22Rv1 (cell line): ENCODE measurements around the gene MAVS.

Source experiments
- H3K27ac ChIP-seq: fragments of 450-650 bp; 2 replicates; pipeline ENCODE4 v1.5.1; 2017
- ZFX ChIP-seq: fragments of 450-650 bp; IDR thresholded peaks from 2 replicates; pipeline ENCODE4 v1.6.1; 2017; ENCODE audit warnings: antibody characterized with exemption, borderline replicate concordance
- TF ChIP-seq, protein P1 (sequence below): fragments of 450-650 bp; IDR thresholded peaks from 2 replicates; pipeline ENCODE4 v1.5.1; 2017; ENCODE audit warnings: mild to moderate bottlenecking

The MAVS gene

DNA sequence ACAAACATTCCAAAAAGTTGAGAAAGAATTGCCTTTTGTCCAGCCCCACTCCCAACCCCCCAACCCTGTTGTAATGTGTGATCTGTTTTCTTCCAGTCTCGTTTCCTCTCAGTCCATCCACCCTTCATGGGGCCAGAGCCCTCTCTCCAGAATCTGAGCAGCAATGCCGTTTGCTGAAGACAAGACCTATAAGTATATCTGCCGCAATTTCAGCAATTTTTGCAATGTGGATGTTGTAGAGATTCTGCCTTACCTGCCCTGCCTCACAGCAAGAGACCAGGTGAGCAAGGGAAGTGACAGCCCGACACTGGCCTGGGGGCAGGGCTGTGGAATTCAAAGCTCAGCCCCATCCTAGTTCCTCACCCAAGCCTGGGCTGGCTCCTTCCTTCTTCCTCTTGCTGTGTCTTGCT lies 7.8 kb downstream of the MAVS start:
- TF ChIP-seq ZFX: no peak
- TF ChIP-seq, protein P1, sequence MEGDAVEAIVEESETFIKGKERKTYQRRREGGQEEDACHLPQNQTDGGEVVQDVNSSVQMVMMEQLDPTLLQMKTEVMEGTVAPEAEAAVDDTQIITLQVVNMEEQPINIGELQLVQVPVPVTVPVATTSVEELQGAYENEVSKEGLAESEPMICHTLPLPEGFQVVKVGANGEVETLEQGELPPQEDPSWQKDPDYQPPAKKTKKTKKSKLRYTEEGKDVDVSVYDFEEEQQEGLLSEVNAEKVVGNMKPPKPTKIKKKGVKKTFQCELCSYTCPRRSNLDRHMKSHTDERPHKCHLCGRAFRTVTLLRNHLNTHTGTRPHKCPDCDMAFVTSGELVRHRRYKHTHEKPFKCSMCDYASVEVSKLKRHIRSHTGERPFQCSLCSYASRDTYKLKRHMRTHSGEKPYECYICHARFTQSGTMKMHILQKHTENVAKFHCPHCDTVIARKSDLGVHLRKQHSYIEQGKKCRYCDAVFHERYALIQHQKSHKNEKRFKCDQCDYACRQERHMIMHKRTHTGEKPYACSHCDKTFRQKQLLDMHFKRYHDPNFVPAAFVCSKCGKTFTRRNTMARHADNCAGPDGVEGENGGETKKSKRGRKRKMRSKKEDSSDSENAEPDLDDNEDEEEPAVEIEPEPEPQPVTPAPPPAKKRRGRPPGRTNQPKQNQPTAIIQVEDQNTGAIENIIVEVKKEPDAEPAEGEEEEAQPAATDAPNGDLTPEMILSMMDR: no peak
- H3K27ac ChIP-seq: 0 out of 2 replicates have a peak overlapping the region, but pooled peaks have one; percentile 17

DNA sequence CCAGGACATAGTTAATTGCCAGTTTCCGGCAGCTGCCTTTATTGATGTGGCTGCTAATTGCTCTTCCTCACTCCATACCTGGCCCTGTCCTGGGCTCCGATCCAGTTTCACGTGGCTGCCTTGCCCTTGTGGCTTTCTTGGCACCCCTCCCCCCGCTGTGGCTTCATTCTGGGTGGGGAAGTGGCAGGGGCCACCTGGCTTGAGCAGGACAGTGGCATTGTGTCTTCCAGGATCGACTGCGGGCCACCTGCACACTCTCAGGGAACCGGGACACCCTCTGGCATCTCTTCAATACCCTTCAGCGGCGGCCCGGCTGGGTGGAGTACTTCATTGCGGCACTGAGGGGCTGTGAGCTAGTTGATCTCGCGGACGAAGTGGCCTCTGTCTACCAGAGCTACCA lies 10.8 kb downstream of the MAVS start:
- TF ChIP-seq, protein P1: no peak
- TF ChIP-seq ZFX: no peak
- no peak overlapping the region for H3K27ac ChIP-seq

DNA sequence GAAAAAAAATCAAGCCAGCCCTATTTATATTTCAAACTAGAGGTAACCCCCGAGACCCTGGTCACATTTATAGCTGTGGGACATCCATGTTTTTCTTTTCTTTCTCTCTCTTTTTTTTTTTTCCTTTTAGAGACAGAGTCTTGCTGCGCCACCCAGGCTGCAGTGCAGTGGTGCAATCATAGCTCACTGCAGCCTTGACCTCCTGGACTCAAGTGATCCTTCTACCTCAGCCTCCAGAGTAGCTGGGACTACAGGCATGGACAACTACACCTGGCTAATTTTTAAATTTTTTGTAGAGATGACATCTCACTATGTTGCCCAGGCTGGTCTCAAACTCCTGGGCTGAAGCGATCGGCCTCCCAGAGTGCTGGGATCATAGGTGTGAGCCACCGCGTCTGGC lies 12.1 kb downstream of the MAVS start:
- H3K27ac ChIP-seq: no peak overlapping the region
- no peak for TF ChIP-seq ZFX
- TF ChIP-seq, protein P1: no peak

DNA sequence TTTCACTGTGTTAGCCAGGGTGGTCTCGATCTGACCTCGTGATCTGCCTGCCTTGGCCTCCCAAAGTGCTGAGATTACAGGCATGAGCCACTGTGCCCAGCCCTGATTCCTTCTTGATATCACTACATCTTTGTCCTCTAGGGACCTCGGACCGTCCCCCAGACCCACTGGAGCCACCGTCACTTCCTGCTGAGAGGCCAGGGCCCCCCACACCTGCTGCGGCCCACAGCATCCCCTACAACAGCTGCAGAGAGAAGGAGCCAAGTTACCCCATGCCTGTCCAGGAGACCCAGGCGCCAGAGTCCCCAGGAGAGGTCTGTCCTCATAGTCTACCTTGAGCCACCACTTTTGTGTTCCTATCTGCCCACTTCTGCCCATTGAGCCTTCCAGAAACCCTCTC lies 14.6 kb downstream of the MAVS start:
- TF ChIP-seq ZFX: no peak
- TF ChIP-seq, protein P1: no peak
- no peak overlapping the region for H3K27ac ChIP-seq

DNA sequence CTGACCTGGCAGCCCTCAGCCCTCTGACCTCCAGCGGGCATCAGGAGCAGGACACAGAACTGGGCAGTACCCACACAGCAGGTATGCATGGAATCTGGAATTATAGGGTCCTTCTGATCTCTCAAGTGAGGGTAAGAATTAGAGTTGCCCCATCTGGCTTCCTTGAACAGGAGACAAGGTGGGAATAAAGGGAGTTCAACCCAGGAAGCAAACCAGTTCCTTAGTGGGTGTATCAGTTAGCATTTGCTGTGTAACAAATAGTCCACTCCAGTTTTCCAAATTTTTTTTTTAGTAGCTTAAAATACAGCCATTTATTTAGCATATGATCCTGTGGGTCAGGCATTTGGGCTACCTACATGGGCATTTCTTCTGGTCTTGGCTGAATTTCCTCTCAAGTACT lies 15.7 kb downstream of the MAVS start:
- TF ChIP-seq ZFX: no peak
- TF ChIP-seq, protein P1: no peak
- H3K27ac ChIP-seq: no peak overlapping the region

DNA sequence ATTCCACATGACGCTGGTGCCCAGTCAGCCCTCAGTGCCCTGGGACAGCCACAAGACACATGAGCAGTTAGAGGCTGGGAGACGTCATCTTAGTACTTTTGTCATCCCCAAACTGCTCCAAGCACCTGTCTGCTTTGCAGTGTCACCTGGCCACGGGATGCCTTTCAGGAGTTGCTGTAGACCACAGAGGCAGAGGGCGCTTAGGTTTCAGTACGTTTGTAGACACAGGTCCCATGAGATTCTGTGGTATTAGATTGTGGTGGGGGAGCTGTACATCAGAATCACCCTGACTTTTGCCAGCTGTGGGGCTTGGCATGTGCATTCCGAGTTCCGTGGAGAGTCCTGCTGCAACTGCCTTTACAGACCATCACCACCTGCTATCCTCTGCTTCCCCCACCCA lies 16.7 kb downstream of the MAVS start:
- no peak overlapping the region for H3K27ac ChIP-seq
- no peak for TF ChIP-seq ZFX
- TF ChIP-seq, protein P1: no peak

DNA sequence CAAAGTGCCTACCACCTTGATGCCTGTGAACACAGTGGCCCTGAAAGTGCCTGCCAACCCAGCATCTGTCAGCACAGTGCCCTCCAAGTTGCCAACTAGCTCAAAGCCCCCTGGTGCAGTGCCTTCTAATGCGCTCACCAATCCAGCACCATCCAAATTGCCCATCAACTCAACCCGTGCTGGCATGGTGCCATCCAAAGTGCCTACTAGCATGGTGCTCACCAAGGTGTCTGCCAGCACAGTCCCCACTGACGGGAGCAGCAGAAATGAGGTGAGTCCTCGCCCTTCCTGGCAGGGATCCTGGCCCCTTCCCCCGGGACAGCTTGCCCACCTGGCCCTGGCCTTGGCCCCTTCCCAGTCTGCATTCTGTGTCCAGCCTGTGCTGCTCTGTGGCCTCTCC lies 17.9 kb downstream of the MAVS start:
- TF ChIP-seq, protein P1: no peak
- TF ChIP-seq ZFX: no peak

More for the DNA sequence above, 17.9 kb downstream of the MAVS start:
- H3K27ac ChIP-seq: no peak overlapping the region
